Measurements from ENCODE around the gene TRIAP1. TPM values are rescaled to one million over a fixed set of nuclear protein-coding genes. Genes with fewer than 3 reads are reported as not detected.

The TRIAP1 gene
- total RNA-seq, 1 donor from 2014 or later = 36.8 TPM

DNA sequence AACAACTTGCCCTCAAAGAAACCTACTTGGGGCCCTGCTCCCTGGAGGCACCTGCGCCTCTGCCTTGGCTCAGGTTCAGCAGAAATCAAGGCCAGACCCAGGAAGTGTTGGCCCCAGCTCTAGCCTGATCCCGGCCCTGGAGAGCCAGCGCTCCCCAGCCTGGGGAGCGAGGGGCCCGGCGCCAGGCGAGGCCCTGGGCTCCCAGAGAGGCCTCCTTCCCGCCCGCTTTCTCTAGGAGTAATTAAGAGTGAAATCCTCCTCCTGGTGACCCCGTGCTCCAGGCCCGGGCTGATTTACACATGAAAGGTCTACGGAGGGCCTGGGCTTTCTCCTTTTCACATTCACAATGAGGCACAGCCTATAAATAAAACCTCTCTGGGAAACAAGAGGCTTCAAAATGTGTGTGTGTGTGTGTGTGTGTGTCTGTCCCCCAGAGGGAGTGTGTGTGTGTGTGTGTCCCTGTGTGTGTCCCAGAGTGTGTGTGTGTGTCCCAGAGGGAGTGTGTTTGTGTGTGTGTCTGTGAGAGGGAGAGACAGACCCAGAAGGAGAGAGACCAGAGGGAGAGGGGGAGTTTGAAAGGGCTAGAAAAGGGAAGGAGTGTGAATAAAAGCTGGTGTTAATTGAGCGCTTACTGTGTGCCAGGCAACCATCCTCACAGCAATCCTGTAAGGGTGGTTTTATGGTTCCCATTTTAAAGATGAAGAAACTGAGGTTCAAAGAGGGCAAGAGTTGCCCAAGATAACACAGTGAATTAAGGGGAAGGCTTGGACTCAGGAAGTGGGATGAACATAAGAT is 32.1 kb downstream of the TRIAP1 start:
- no peak overlapping the region for H3K27ac Mint-ChIP-seq
- H3K4me1 Mint-ChIP-seq (ENCODE audit: low read depth) = no peaks in the 10 kb centered on the region
- H3K27me3 Mint-ChIP-seq (ENCODE audit: low read depth) = peaks cover 5% of the 10 kb centered on the region
- H3K9me3 Mint-ChIP-seq = no peaks in the 10 kb centered on the region
- H3K4me3 Mint-ChIP-seq (ENCODE audit: low read depth) = no peak overlapping the region
- DNase-seq (ENCODE audit: low spot score) = no peak
- H3K36me3 Mint-ChIP-seq (ENCODE audit: low read depth) = no peaks in the 10 kb centered on the region
- intact Hi-C loops (cut with micrococcal nuclease) = no loop called here

DNA sequence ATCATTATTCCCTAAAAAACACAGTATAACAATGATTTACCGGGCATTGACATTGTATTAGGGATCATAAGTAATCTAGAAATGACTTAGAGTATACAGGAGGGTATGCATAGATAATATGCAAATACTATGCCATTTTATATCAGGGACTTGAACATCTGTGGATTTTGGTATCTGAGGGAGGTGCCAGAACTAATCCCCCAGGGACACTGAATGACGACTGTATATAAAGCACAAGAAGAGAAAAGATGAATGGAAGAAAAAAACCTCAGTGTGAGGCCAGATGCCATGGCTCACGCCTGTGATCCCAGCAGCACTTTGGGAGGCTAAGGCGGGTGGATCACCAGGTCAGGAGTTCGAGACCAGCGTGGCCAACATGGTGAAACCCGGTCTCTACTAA is 33.8 kb downstream of the TRIAP1 start:
- no peak for DNase-seq (ENCODE audit: low spot score)
- Mint-ChIP-seq H3K4me3 (ENCODE audit: low read depth) (no peak overlapping the region), H3K36me3 (ENCODE audit: low read depth) (no peaks in the 10 kb centered on the region), H3K9me3 (no peaks in the 10 kb centered on the region), H3K4me1 (ENCODE audit: low read depth) (no peaks in the 10 kb centered on the region), H3K27ac (no peak overlapping the region), H3K27me3 (ENCODE audit: low read depth) (peaks cover 4% of the 10 kb centered on the region)
- intact Hi-C loops (cut with micrococcal nuclease) = no loop called here

DNA sequence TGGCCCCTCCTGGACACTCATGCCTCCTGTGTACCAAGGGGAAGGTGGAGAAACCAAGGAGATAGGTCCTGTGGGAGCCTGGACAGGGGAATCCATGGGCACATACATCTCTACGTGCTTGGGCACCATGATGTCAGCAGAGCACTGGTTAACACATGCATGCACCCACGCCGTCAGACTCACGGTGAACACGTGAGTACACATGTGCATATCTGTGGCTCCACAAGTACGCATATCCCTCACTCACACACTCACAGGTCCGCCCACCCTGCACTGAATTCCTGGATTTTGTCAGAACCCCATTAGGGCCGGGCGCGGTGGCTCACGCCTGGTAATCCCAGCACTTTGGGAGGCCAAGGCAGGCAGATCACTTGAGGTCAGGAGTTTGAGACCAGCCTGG is 37.4 kb downstream of the TRIAP1 start:
- no peaks in the 10 kb centered on the region for H3K36me3 Mint-ChIP-seq (ENCODE audit: low read depth)
- no peaks in the 10 kb centered on the region for H3K4me1 Mint-ChIP-seq (ENCODE audit: low read depth)
- H3K9me3 Mint-ChIP-seq = no peaks in the 10 kb centered on the region
- no peak overlapping the region for H3K4me3 Mint-ChIP-seq (ENCODE audit: low read depth)
- no peak overlapping the region for H3K27ac Mint-ChIP-seq
- intact Hi-C loops (cut with micrococcal nuclease) = no loop called here
- H3K27me3 Mint-ChIP-seq (ENCODE audit: low read depth) = peaks cover 3% of the 10 kb centered on the region
- DNase-seq (ENCODE audit: low spot score) = no peak

DNA sequence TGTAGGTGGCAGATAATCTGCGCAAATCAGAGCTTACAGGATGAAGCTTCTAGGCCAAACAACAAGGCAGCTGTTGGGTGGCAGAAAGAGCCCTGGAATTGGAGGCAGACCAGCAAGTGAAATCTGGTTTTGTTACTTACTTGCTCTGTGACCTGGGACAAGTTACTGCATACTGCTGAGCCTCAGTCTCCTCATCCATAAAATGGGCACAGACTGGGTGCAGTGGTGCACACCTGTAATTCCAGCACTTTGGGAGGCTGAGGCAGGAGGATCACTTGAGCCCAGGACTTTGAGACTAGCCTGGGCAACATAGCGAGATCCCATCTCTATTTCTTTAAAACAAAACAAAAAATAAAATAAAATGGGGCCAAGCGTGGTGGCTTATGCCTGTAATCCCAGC is 39.6 kb downstream of the TRIAP1 start:
- no peaks in the 10 kb centered on the region for H3K4me1 Mint-ChIP-seq (ENCODE audit: low read depth)
- intact Hi-C loops (cut with micrococcal nuclease) = no loop called here
- H3K9me3 Mint-ChIP-seq = no peaks in the 10 kb centered on the region
- H3K4me3 Mint-ChIP-seq (ENCODE audit: low read depth) = no peak overlapping the region
- no peak overlapping the region for H3K27ac Mint-ChIP-seq
- H3K36me3 Mint-ChIP-seq (ENCODE audit: low read depth) = no peaks in the 10 kb centered on the region
- no peak for DNase-seq (ENCODE audit: low spot score)
- no peaks in the 10 kb centered on the region for H3K27me3 Mint-ChIP-seq (ENCODE audit: low read depth)

DNA sequence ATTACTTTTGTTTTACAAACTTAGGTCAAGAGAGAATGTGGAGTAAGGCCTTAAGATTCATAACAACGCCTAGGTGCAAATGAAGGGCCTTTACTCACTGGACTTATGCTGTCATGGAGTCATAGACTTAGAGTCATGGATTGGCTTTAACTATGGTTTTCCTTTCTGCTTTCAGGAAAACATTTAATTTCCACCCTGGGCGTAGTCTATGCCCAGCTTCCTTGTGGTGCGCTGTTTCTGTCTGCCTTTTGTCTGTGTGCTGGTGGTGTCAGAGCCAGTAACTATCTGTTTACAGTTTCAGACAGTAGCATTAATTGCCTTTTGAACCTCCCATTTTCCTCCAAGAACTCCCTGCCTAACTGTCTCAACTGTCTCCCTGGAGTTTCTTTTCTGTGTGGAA is 40.1 kb downstream of the TRIAP1 start:
- Mint-ChIP-seq H3K9me3 (no peaks in the 10 kb centered on the region), H3K27ac (no peak overlapping the region), H3K4me1 (ENCODE audit: low read depth) (no peaks in the 10 kb centered on the region), H3K4me3 (ENCODE audit: low read depth) (no peak overlapping the region), H3K27me3 (ENCODE audit: low read depth) (no peaks in the 10 kb centered on the region), H3K36me3 (ENCODE audit: low read depth) (no peaks in the 10 kb centered on the region)
- no peak for DNase-seq (ENCODE audit: low spot score)
- intact Hi-C loops (cut with micrococcal nuclease) = no loop called here

DNA sequence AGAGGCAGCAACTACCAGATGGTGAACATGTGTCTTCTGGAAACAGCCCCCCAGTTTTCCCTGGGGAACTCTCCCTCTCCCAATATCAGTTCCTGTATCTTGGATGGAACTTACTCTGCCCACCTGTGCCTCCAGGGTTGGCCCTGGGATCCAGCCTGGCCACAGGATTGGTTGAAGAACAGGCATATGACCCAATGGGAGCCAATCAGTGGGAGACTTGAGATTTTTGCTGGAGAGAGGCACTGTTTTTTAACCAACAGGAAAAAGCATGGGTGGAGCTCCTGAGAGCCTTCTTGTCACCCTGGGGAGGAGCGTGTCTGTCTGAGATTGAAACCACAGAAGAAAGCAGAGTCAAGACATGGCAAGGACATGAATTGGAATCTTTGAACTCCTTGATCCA is 41.9 kb downstream of the TRIAP1 start:
- Mint-ChIP-seq H3K4me3 (ENCODE audit: low read depth) (no peak overlapping the region), H3K27ac (no peak overlapping the region), H3K4me1 (ENCODE audit: low read depth) (peaks cover 5% of the 10 kb centered on the region), H3K9me3 (no peaks in the 10 kb centered on the region), H3K36me3 (ENCODE audit: low read depth) (no peaks in the 10 kb centered on the region), H3K27me3 (ENCODE audit: low read depth) (no peaks in the 10 kb centered on the region)
- intact Hi-C loops (cut with micrococcal nuclease) = no loop called here
- no peak for DNase-seq (ENCODE audit: low spot score)

DNA sequence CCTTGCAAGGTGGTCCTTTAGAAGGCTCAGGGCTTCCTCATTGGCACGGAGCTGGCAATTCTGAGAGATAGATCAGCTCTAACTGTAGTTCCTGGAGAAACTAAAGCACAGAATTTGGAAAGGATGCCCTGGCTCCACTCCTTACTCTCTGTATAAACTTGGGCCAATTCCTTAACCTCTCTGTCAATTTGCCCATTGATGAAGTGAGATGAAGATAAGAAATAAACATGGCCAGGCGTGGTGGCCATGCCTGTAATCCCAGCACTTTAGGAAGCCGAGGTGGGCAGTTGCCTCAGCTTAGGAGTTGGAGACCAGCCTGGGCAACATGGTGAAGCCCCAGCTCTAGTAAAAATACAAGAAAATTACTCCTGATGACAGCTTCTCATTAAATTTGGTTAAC is 42.3 kb downstream of the TRIAP1 start:
- no peaks in the 10 kb centered on the region for H3K27me3 Mint-ChIP-seq (ENCODE audit: low read depth)
- no peak for DNase-seq (ENCODE audit: low spot score)
- H3K36me3 Mint-ChIP-seq (ENCODE audit: low read depth) = no peaks in the 10 kb centered on the region
- peaks cover 5% of the 10 kb centered on the region for H3K4me1 Mint-ChIP-seq (ENCODE audit: low read depth)
- H3K27ac Mint-ChIP-seq = no peak overlapping the region
- H3K9me3 Mint-ChIP-seq = no peaks in the 10 kb centered on the region
- intact Hi-C loops (cut with micrococcal nuclease) = no loop called here
- no peak overlapping the region for H3K4me3 Mint-ChIP-seq (ENCODE audit: low read depth)

DNA sequence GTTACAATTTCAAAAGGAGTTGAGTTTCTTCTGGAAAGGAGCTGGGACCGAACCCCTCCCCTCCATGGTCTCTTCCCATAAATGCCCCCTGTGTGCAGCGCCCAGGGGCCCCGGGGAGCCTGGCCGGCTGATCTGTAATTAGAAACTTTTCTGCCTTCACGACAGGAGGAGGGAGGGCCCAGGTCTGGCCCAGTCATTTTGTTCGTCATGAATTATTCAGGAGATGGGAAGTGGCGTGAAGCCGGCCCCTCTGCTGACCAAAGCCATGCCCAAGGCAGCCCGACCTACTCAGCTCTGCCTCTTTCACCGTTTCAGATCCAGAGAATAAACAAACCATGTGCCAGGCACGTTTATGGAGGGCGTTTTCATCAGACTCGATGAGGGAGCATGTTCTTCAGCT is 44.0 kb downstream of the TRIAP1 start:
- no peak for DNase-seq (ENCODE audit: low spot score)
- intact Hi-C loops (cut with micrococcal nuclease) = no loop called here
- no peaks in the 10 kb centered on the region for H3K36me3 Mint-ChIP-seq (ENCODE audit: low read depth)
- H3K4me1 Mint-ChIP-seq (ENCODE audit: low read depth) = peaks cover 5% of the 10 kb centered on the region
- peaks cover 4% of the 10 kb centered on the region for H3K27me3 Mint-ChIP-seq (ENCODE audit: low read depth)
- H3K4me3 Mint-ChIP-seq (ENCODE audit: low read depth) = no peak overlapping the region
- no peak overlapping the region for H3K27ac Mint-ChIP-seq
- H3K9me3 Mint-ChIP-seq = no peaks in the 10 kb centered on the region

DNA sequence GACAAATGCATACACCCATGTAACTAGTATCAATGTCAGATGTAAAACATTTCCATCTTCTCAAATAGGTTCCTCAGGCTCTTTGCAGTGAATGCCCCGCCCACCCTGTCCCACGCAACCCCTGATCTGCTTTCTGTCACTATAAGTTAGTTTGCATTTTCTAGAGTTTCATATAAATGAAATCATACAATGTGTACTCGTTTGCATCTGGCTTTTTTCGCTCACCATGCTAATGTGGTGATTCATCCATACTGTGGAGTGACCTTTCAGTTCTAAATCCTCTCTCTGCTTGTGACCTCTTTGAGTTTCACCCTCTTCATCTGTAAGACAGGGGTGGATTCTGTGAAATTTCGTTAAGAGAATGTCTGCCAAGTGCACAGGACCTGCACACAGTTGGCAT is 46.7 kb downstream of the TRIAP1 start:
- H3K4me3 Mint-ChIP-seq (ENCODE audit: low read depth) = no peak overlapping the region
- no peaks in the 10 kb centered on the region for H3K36me3 Mint-ChIP-seq (ENCODE audit: low read depth)
- H3K27ac Mint-ChIP-seq = no peak overlapping the region
- intact Hi-C loops (cut with micrococcal nuclease) = no loop called here
- DNase-seq (ENCODE audit: low spot score) = no peak
- peaks cover 16% of the 10 kb centered on the region for H3K27me3 Mint-ChIP-seq (ENCODE audit: low read depth)
- H3K4me1 Mint-ChIP-seq (ENCODE audit: low read depth) = peaks cover 5% of the 10 kb centered on the region
- no peaks in the 10 kb centered on the region for H3K9me3 Mint-ChIP-seq

DNA sequence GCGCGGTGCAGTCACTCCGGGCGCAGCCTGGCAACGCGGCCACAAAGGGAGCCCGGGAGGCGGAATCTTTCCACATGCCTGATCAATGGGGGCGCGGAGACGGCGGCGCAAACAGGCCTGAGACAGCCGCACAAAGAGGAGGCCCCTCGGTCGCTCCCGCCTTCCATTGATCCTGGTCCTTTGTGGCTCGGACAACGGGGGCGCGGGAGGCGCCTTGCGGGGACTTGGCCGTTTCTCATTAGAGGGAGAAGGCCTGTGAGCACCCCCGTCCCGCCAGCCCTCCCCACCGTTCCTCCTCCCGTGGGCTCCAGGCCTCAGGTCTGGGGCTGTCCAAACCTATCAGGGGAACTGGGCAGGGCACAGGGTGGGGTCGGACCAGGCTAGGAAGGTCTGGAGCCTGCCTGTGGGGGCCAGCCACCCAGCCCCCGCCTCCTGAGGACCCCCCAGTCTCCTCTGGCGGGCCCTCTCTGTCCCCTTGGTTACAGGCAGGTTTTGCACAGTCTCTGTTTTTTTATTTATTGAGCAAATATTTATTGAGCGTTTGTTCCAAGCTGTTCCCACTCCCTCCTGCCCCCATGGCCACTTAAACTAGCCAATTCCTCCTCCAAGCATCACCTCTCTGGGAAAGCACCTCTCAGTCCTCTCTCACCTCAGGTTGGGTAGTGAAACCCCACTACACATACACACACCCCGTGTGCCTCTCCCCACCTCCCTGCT is 48.2 kb downstream of the TRIAP1 start:
- Mint-ChIP-seq H3K4me1 (ENCODE audit: low read depth) (peaks cover 5% of the 10 kb centered on the region), H3K27ac (no peak overlapping the region), H3K27me3 (ENCODE audit: low read depth) (peaks cover 16% of the 10 kb centered on the region), H3K36me3 (ENCODE audit: low read depth) (no peaks in the 10 kb centered on the region), H3K9me3 (no peaks in the 10 kb centered on the region), H3K4me3 (ENCODE audit: low read depth) (no peak overlapping the region)
- DNase-seq (ENCODE audit: low spot score) = no peak
- intact Hi-C loops (cut with micrococcal nuclease) = no loop called here

DNA sequence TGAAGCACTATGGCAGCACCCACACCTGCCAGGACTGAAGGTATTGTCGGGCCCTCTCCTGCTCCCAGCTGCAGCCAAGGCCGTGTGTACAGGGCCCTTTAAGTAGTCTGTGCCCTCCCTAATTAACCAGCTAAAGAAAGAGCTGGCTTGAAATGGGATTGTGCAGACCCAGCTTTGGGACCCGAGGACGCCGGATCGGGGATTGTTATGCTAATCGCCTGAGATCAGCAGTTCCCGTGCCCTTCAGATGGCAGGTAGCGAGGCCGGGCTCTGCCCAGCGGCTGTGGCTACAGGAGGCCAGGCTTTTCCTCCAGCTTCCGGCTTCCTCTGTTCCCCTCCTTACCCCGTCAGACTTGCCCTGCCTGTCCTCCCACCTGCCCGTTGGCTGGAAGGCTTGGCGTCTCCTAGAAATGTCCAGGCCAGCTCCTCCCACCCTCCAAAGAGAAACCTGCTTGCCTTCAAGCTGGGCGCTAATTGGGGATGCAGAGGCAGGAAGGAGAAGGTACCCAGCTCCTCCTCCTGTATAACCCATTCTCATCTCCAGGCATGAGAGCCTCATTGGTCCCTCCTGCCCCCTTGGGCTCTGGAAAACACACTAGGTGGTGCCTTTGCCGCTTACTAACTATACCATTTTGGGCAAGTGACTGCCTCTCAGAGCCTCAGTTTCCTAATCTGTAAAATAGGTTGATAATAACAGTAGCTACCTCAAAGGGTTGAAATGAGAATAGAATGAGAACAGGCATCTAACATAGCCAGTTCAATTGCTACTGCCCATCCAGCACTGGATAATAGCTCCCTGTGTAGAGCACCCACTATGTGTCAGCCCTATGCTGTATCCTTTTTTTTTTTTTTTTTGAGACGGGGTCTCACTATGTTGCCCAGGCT is 51.5 kb downstream of the TRIAP1 start:
- no peak overlapping the region for H3K4me3 Mint-ChIP-seq (ENCODE audit: low read depth)
- H3K27ac Mint-ChIP-seq = no peak overlapping the region
- no peaks in the 10 kb centered on the region for H3K36me3 Mint-ChIP-seq (ENCODE audit: low read depth)
- peaks cover 3% of the 10 kb centered on the region for H3K4me1 Mint-ChIP-seq (ENCODE audit: low read depth)
- intact Hi-C loops (cut with micrococcal nuclease) = no loop called here
- H3K27me3 Mint-ChIP-seq (ENCODE audit: low read depth) = peaks cover 26% of the 10 kb centered on the region
- DNase-seq (ENCODE audit: low spot score) = no peak
- H3K9me3 Mint-ChIP-seq = no peaks in the 10 kb centered on the region

Data from activated T-helper 2 cell treated with anti-CD3 and anti-CD28 coated beads, Interferon-gamma antibody, Interleukin-2, Interleukin-4, amounts not matched to agents 10 μg/mL and 5 μg/mL and 100 μg/mL, durations not matched to agents 14 hours and 24 hours and 36 hours (primary cell).